PC-3 (cell line): ENCODE results near the gene ASCL5.

Experiments used
- EZH2 ChIP-seq: fragments of 300-600 bp; sonication (generic); IDR thresholded peaks from one replicate; pipeline ENCODE4 v1.6.1; 2017; ENCODE audit warnings: antibody characterized with exemption, mild to moderate bottlenecking, low read length; ENCODE audit not compliant: unreplicated experiment
- EZH2phosphoT487 ChIP-seq: fragments of 300-600 bp; sonication (generic); IDR thresholded peaks from 2 replicates; pipeline ENCODE4 v1.6.1; 2018; ENCODE audit warnings: mild to moderate bottlenecking, antibody characterized with exemption, low read length, borderline replicate concordance
- TF ChIP-seq, protein P1 (sequence below): fragments of 300-600 bp; sonication (generic); conservative IDR thresholded peaks from 2 replicates; pipeline ENCODE4 v1.5.1; 2017; ENCODE audit warnings: antibody characterized with exemption, low read depth, mild to moderate bottlenecking, low read length

DNA sequence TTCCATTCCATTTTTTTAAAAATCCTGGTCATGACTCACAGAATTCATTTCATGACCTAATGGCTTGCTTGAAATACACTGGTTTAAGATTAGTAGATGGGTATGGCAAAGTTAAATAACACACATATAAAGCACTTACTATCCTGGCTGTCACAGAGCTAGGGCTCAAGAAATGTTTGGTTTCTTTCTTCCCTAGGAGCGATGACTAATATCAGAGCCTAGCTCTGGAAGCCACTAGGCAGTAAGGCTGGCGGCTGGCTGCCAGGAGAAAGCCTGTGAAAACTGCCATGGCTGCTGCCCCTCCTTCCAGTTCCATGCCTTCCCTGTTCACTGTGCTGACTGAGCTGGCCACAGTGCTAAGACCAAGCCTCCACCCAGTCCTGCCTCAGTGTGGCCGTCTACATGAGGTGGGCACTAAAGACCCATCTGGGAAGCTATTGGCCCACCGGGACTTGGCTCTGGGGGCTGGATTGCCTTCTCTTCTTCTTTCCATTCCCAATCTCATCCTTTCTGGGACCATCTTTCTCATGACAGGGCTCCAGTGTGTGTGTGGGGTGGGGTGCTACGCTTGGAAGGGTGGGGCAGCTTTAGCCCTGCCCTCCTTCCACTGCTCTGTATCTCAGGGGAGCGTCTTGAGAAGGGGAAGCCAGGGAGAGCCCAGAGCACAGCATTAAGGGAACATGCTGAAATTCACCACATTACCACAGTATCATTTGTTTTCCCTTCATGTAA is 10.8 kb upstream of the ASCL5 start:
- TF ChIP-seq, protein P1, sequence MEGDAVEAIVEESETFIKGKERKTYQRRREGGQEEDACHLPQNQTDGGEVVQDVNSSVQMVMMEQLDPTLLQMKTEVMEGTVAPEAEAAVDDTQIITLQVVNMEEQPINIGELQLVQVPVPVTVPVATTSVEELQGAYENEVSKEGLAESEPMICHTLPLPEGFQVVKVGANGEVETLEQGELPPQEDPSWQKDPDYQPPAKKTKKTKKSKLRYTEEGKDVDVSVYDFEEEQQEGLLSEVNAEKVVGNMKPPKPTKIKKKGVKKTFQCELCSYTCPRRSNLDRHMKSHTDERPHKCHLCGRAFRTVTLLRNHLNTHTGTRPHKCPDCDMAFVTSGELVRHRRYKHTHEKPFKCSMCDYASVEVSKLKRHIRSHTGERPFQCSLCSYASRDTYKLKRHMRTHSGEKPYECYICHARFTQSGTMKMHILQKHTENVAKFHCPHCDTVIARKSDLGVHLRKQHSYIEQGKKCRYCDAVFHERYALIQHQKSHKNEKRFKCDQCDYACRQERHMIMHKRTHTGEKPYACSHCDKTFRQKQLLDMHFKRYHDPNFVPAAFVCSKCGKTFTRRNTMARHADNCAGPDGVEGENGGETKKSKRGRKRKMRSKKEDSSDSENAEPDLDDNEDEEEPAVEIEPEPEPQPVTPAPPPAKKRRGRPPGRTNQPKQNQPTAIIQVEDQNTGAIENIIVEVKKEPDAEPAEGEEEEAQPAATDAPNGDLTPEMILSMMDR, result no peak
- no peak for TF ChIP-seq EZH2
- no peak for TF ChIP-seq EZH2phosphoT487
